EL (cell line): ENCODE results near the gene PLD3.

Experiments
- DNase-seq: peaks from one replicate; pipeline ENCODE4 v3.0.0-alpha.2; 2016

The PLD3 gene

GRCh38 chr19:40335101-40335500 lies 13.4 kb upstream of the PLD3 start:
- no peak for DNase-seq

GRCh38 chr19:40335855-40336600 lies 12.5 kb upstream of the PLD3 start:
- no peak for DNase-seq

- no peak for DNase-seq
These were observed 11.9 kb upstream of the PLD3 start for GRCh38 chr19:40336601-40336900.

- DNase-seq = no peak
These were observed 11.4 kb upstream of the PLD3 start for GRCh38 chr19:40337107-40337506.

- DNase-seq = no peak
These were observed 10.9 kb upstream of the PLD3 start for GRCh38 chr19:40337594-40337993.

GRCh38 chr19:40339018-40339728 lies 9.3 kb upstream of the PLD3 start:
- no peak for DNase-seq

- DNase-seq = no peak
These were observed 6.7 kb upstream of the PLD3 start for GRCh38 chr19:40341601-40342482.

- DNase-seq = no peak
These were observed 5.7 kb upstream of the PLD3 start for GRCh38 chr19:40342644-40343311.

- no peak for DNase-seq
These were observed 4.1 kb upstream of the PLD3 start for GRCh38 chr19:40344422-40344821.

- DNase-seq = peak; percentile 21
These were observed 539 bp downstream of the PLD3 start for GRCh38 chr19:40348961-40349507.

GRCh38 chr19:40355975-40356680 lies 7.6 kb downstream of the PLD3 start:
- DNase-seq = no peak

GRCh38 chr19:40356681-40357595 lies 8.4 kb downstream of the PLD3 start:
- DNase-seq = peak; percentile 22

GRCh38 chr19:40357640-40358039 lies 9.1 kb downstream of the PLD3 start:
- DNase-seq = peak; percentile 17

- no peak for DNase-seq
These were observed 10.3 kb downstream of the PLD3 start for GRCh38 chr19:40358773-40359172.

GRCh38 chr19:40360020-40360707 lies 11.7 kb downstream of the PLD3 start:
- no peak for DNase-seq

- DNase-seq = peak; percentile 28
These were observed 12.3 kb downstream of the PLD3 start for GRCh38 chr19:40360708-40361241.

- DNase-seq = no peak
These were observed 13.7 kb downstream of the PLD3 start for GRCh38 chr19:40362160-40362559.

GRCh38 chr19:40363069-40363468 lies 14.6 kb downstream of the PLD3 start:
- no peak for DNase-seq

- DNase-seq = no peak
These were observed 16.5 kb downstream of the PLD3 start for GRCh38 chr19:40365010-40365409.
